Measurements from ENCODE around the gene GLRA3. TPM values are rescaled to one million over a fixed set of nuclear protein-coding genes. Genes with fewer than 3 reads are reported as not detected.

The GLRA3 gene
- total and polyA plus RNA-seq, 2 of the 8 experiments (the other 6 are each of a cell fraction or from before 2014, with no cell fraction given): 0.02 TPM; not detected in 1

GRCh38 chr4:174763454-174764104 is 65.5 kb downstream of the GLRA3 start:
- H3K4me2 ChIP-seq (ENCODE audit: insufficient read depth in 1 of 2, low read depth in 2 of 2, low read length in 2 of 2): no peak overlapping the region
- POLR2A ChIA-PET (ENCODE audit: partially characterized antibody): no interaction called here
- TF ChIP-seq CREB1 (IDR thresholded peaks at IDR 0.05): no peak

More at GRCh38 chr4:174763454-174764104, 65.5 kb downstream of the GLRA3 start:
- Histone ChIP-seq H3K4ac (replicated peaks; ENCODE audit: insufficient read length, low read depth, low read length) (no peak overlapping the region), H3K79me1 (ENCODE audit: low read depth, low read length) (no peaks in the 10 kb centered on the region), H2BK15ac (ENCODE audit: low read length) (no peak overlapping the region), H3K18ac (ENCODE audit: extremely low read depth, low read length) (no peak overlapping the region), H4K20me1 (replicated peaks in 1 of 2; ENCODE audit: control insufficient read depth in 1 of 2, insufficient read depth in 2 of 2, low read length in 2 of 2) (no peaks in the 10 kb centered on the region), H4K91ac (replicated peaks; ENCODE audit: insufficient read length, low read length) (no peak overlapping the region), H3K4me3 (ENCODE audit: extremely low read depth in 1 of 4, insufficient read depth in 2 of 4, low read depth in 3 of 4, low read length in 4 of 4) (no peak overlapping the region), H3K36me3 (ENCODE audit: control insufficient read depth in 2 of 4, insufficient read depth in 4 of 4, low read length in 3 of 4) (no peaks in the 10 kb centered on the region), H3K23ac (ENCODE audit: insufficient read length) (no peak overlapping the region), H4K8ac (ENCODE audit: extremely low read depth, insufficient read depth, low read length) (no peak overlapping the region), H3K27ac (ENCODE audit: low read depth, low read length) (no peak overlapping the region), H2AK5ac (ENCODE audit: low read depth, low read length) (no peak overlapping the region), H2AFZ (ENCODE audit: low read length) (no peak overlapping the region), H2BK5ac (ENCODE audit: low read depth, low read length) (no peak overlapping the region), H3K14ac (ENCODE audit: insufficient read length) (no peak overlapping the region), H3K56ac (replicated peaks; ENCODE audit: insufficient read length, low read depth, low read length) (no peak overlapping the region), H4K5ac (ENCODE audit: insufficient read length, low read depth, low read length) (no peak overlapping the region), H3K27me3 (replicated peaks in 1 of 4; ENCODE audit: control insufficient read depth in 3 of 4, extremely low read depth in 1 of 4, insufficient read depth in 3 of 4, low read length in 3 of 4) (no peaks in the 10 kb centered on the region), H3K23me2 (ENCODE audit: low read depth, low read length) (no peaks in the 10 kb centered on the region), H2BK120ac (replicated peaks; ENCODE audit: low read depth, low read length) (no peak overlapping the region), H3K9me3 (ENCODE audit: insufficient read depth in 2 of 2, low read depth in 1 of 2, low read length in 1 of 2) (no peaks in the 10 kb centered on the region), H3K9ac (replicated peaks in 1 of 4; ENCODE audit: extremely low read depth in 1 of 4, low read depth in 3 of 4, low read length in 3 of 4) (no peak overlapping the region), H3K79me2 (ENCODE audit: control insufficient read depth in 1 of 2, insufficient read depth in 2 of 2, low read length in 2 of 2) (no peaks in the 10 kb centered on the region), H3K4me1 (replicated peaks in 1 of 4; ENCODE audit: control insufficient read depth in 3 of 4, insufficient read depth in 4 of 4, low read length in 3 of 4) (no peaks in the 10 kb centered on the region), H2BK20ac (ENCODE audit: low read length) (no peak overlapping the region), H2BK12ac (ENCODE audit: low read depth, low read length) (no peak overlapping the region)
- CTCF ChIA-PET (ENCODE audit: partially characterized antibody): interaction anchor here (0.6 to 2.5 kb wide), 20 partner anchors 8 to 772 kb away, joined by 3 to 13 read pairs (median 4); partner anchors contain the start of genes GLRA3 and HPGD
- 94% methylated on average over 4 of the region's 4 CpGs; no CpG with 5 or more reads in 1 of the 2 experiments for WGBS, 2 experiments (ENCODE audit: extremely low coverage in 1 of 2, insufficient coverage in 1 of 2, insufficient read length in 1 of 2, insufficient replicate concordance in 2 of 2, low coverage in 1 of 2, low lambda C conversion rate in 2 of 2, missing lambda C conversion rate in 1 of 2)
- FAIRE-seq (no peak), DNase-seq (ENCODE audit: low read depth in 1 of 2, low spot score in 2 of 2) (no peak)

Measured in H1 (cell line).